Activated CD4-positive, alpha-beta memory T cell treated with anti-CD3 and anti-CD28 coated beads for 36 hours (primary cell): ENCODE results near the gene UCKL1. TPM values are rescaled to one million over a fixed set of nuclear protein-coding genes. Genes with fewer than 3 reads are reported as not detected.

ENCODE experiments used
- CTCF ChIA-PET: fragments of 350-600 bp; sonication (Branson Sonifier 250); formaldehyde crosslinking; loops from one replicate; lab custom pipeline; 2021; ENCODE audit warnings: antibody characterized with exemption, inconsistent platforms; lab: Charles Lee
- POLR2A ChIA-PET: fragments of 350-600 bp; sonication (Branson Sonifier 250); formaldehyde crosslinking; loops from one replicate; lab custom pipeline; 2021; ENCODE audit warnings: antibody characterized with exemption; lab: Charles Lee
- DNase-seq: peaks from one replicate; pipeline ENCODE4 v3.0.0-alpha.2; 2020
- H3K27ac Mint-ChIP-seq: one replicate; pipeline ENCODE4 v1.8.0; 2021; ENCODE audit warnings: mixed read lengths
- H3K27me3 Mint-ChIP-seq: one replicate; pipeline ENCODE4 v1.8.0; 2021; ENCODE audit warnings: mixed read lengths
- H3K36me3 Mint-ChIP-seq: one replicate; pipeline ENCODE4 v1.8.0; 2021; ENCODE audit warnings: mixed read lengths
- H3K4me1 Mint-ChIP-seq: one replicate; pipeline ENCODE4 v1.8.0; 2021; ENCODE audit warnings: low read depth, mixed read lengths
- H3K4me3 Mint-ChIP-seq: one replicate; pipeline ENCODE4 v1.8.0; 2021; ENCODE audit warnings: mild to moderate bottlenecking, mixed read lengths
- H3K9me3 Mint-ChIP-seq: one replicate; pipeline ENCODE4 v1.8.0; 2021; ENCODE audit warnings: mixed read lengths
- intact Hi-C: fragments of 100-400 bp; cut with micrococcal nuclease; formaldehyde crosslinking; loops from one replicate; pipeline ENCODE4 v1.15.1; 2023
- total RNA-seq, 2 experiments: library from RNA; stranded (reverse); gene quantifications; one replicate each; pipeline ENCODE4 v1.2.3, GENCODE V29; 2021

UCKL1 gene
- total RNA-seq, 2 experiments from 2014 or later, result 26.6 to 29.6 TPM

DNA sequence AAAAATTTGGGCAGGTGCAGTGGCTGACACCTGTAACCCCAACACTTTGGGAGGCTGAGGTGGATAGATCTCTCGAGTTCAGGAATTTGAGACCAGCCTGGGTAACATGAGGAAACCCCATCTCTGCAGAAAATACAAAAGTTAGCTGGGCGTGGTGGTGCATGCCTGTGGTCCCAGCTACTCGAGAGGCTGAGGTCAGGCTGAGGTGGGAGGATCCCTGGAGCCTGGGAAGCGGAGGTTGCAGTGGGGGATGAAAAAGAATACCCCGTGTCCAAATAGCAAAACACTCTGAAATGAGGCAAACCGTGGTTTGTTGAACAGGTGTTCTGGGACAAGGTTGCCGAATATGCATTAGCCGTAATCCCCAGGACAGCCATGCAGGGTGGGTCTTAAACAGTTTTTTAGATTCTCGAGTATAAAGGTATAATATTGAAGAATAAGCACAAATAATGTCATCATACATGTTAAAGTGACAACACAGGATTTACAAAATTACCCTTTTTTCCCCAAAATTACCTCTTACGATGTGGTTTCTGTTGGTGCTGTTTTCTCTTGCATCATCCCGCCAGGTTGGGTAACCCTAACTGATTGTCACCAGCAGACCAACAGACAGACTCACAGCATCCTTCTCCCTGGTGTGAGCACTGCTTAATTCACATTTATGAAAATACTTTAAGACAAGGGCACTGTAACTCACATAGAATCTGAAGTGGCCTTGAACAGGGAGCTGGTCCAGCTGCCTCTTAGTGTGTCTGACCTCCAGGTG, 52.2 kb downstream of the UCKL1 start:
- H3K4me1 Mint-ChIP-seq, result peaks cover 48% of the 10 kb centered on the region
- H3K36me3 Mint-ChIP-seq, result peaks cover 7% of the 10 kb centered on the region
- ChIA-PET CTCF (no interaction called here), POLR2A (no interaction called here)
- no peaks in the 10 kb centered on the region for H3K27me3 Mint-ChIP-seq
- H3K9me3 Mint-ChIP-seq, result no peaks in the 10 kb centered on the region
- no peak overlapping the region for H3K4me3 Mint-ChIP-seq
- H3K27ac Mint-ChIP-seq, result no peak overlapping the region
- intact Hi-C loops, result no loop called here
- no peak for DNase-seq

DNA sequence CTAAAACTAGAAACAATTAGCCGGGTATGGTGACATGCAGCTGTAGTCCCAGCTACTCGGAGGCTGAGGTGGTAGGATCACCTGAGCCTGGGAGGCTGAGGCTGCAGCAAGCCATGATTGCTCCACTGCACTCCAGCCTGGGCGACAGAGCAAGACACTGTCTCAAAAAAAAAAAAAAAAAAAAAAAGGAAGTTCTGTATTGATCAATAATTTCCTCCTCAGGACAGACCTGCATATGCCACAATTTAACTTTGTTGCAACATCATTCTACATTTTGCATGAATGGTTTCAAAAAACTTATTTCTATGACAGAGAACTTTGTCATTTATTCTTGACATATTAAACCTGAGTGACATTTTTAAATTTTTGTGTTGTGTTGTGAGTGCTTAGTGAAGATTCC, 55.8 kb downstream of the UCKL1 start:
- POLR2A ChIA-PET, result interaction anchor here (0.6 kb wide), 1 partner anchor 132 kb away, joined by 3 read pairs; no protein-coding TSS in a partner anchor
- H3K27me3 Mint-ChIP-seq, result no peaks in the 10 kb centered on the region
- no peak overlapping the region for H3K4me3 Mint-ChIP-seq
- H3K4me1 Mint-ChIP-seq, result peaks cover 66% of the 10 kb centered on the region
- no peak for DNase-seq
- CTCF ChIA-PET, result no interaction called here
- H3K36me3 Mint-ChIP-seq, result peaks cover 19% of the 10 kb centered on the region
- intact Hi-C loops, result no loop called here
- H3K27ac Mint-ChIP-seq, result no peak overlapping the region
- H3K9me3 Mint-ChIP-seq, result no peaks in the 10 kb centered on the region

DNA sequence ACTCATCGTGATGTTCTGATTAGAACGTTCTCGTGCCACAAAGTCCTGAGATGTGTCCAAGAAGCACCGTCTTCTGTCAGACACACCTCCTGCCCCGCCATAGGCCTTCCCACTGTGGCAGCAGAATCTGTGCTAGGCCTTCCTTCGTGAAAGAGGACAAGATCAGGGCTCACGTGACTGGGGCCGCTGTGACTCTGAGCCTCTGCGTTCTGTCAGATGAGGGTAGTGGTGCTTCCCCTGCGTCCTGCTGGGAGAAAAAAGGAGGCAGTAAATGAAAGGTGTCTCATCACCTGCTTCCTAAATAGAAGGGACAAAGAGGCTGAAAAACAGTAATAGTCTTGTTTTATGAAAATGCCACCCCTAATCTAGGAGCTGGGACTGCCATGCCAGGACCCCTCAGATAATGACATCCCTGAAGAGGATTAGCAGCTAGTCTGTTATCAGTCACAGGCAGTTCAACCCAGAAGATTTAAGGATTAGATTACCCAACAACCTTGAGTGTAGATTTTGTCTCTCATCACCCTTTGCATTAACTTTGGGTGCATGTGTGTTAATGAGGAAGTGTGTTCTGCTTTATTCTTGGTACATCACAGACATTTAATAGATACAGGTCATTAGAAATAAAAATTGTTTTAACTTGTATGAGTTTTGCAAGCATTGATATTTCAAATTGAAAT, 57.2 kb downstream of the UCKL1 start:
- ChIA-PET CTCF (no interaction called here), POLR2A (no interaction called here)
- peak; percentile 31 for DNase-seq
- H3K9me3 Mint-ChIP-seq, result no peaks in the 10 kb centered on the region
- H3K4me3 Mint-ChIP-seq, result no peak overlapping the region
- H3K36me3 Mint-ChIP-seq, result peaks cover 19% of the 10 kb centered on the region
- peak overlapping the region; percentile 54 for H3K27ac Mint-ChIP-seq
- intact Hi-C loops, result loop anchor here (10.0 kb wide), 1 partner anchor 166 kb away; the partner anchor contains the start of gene TCEA2
- peaks cover 64% of the 10 kb centered on the region for H3K4me1 Mint-ChIP-seq
- H3K27me3 Mint-ChIP-seq, result no peaks in the 10 kb centered on the region

GRCh38 chr20:63897978-63898561, 58.1 kb downstream of the UCKL1 start:
- Mint-ChIP-seq H3K9me3 (no peaks in the 10 kb centered on the region), H3K36me3 (peaks cover 19% of the 10 kb centered on the region), H3K4me1 (peaks cover 59% of the 10 kb centered on the region), H3K4me3 (no peak overlapping the region), H3K27me3 (no peaks in the 10 kb centered on the region), H3K27ac (peak overlapping the region; percentile 36)
- ChIA-PET POLR2A (no interaction called here), CTCF (interaction anchor here (1.2 kb wide), 1 partner anchor 76 kb away, joined by 5 read pairs; no protein-coding TSS in a partner anchor)
- no peak for DNase-seq
- intact Hi-C loops, result loop anchor here (2.0 to 10.0 kb wide), 3 partner anchors 25 to 167 kb away; partner anchors contain the start of genes SAMD10 and TCEA2

GRCh38 chr20:63896264-63897105, 59.7 kb downstream of the UCKL1 start:
- Mint-ChIP-seq H3K4me3 (peak overlapping the region; percentile 97), H3K36me3 (peaks cover 20% of the 10 kb centered on the region), H3K27ac (peak overlapping the region; percentile 97), H3K9me3 (no peaks in the 10 kb centered on the region), H3K27me3 (no peaks in the 10 kb centered on the region), H3K4me1 (peaks cover 50% of the 10 kb centered on the region)
- intact Hi-C loops, result loop anchor here (2.0 to 10.0 kb wide), 3 partner anchors 24 to 168 kb away; partner anchors contain the start of genes SAMD10 and TCEA2
- POLR2A ChIA-PET, result interaction anchor here (0.9 to 2.1 kb wide), 5 partner anchors 23 to 83 kb away, joined by 3 to 9 read pairs (median 5); partner anchors contain the start of genes SAMD10, TPD52L2 and UCKL1
- CTCF ChIA-PET, result interaction anchor here (0.9 to 2.4 kb wide), 10 partner anchors 23 to 359 kb away, joined by 3 to 12 read pairs (median 4); partner anchors contain the start of genes ARFRP1, SAMD10, TPD52L2 and ZGPAT
- peak; percentile 57 for DNase-seq

DNA sequence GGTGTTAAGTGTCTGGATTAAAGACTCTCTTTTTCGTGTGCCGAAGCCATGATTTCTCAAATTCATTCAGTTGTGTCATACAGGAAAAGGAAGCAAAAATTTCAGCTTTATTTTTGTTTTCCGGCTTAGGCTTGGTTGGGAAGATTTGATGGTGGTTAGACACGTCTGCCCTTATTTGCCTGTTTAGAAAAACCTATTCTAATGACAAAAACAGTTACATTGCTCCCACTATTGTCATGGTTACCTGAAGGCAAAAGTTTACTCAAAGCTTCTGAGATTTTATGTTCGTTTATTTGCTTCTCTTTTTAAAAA, 60.3 kb downstream of the UCKL1 start:
- Mint-ChIP-seq H3K27ac (peak overlapping the region; percentile 97), H3K9me3 (no peaks in the 10 kb centered on the region), H3K4me1 (peaks cover 44% of the 10 kb centered on the region), H3K27me3 (no peaks in the 10 kb centered on the region), H3K36me3 (peaks cover 17% of the 10 kb centered on the region), H3K4me3 (peak overlapping the region; percentile 97)
- intact Hi-C loops, result loop anchor here (2.0 to 10.0 kb wide), 4 partner anchors 23 to 169 kb away; partner anchors contain the start of genes SAMD10, TCEA2 and TPD52L2
- ChIA-PET CTCF (interaction anchor here (0.9 to 2.4 kb wide), 9 partner anchors 22 to 358 kb away, joined by 3 to 12 read pairs (median 4); partner anchors contain the start of genes ARFRP1, SAMD10, TPD52L2 and ZGPAT), POLR2A (interaction anchor here (0.9 to 2.1 kb wide), 5 partner anchors 23 to 84 kb away, joined by 3 to 9 read pairs (median 5); partner anchors contain the start of genes SAMD10, TPD52L2 and UCKL1)
- no peak for DNase-seq

- H3K4me1 Mint-ChIP-seq, result peaks cover 40% of the 10 kb centered on the region
- DNase-seq, result no peak
- peaks cover 17% of the 10 kb centered on the region for H3K36me3 Mint-ChIP-seq
- H3K27me3 Mint-ChIP-seq, result no peaks in the 10 kb centered on the region
- ChIA-PET POLR2A (interaction anchor here (0.9 to 2.1 kb wide), 5 partner anchors 22 to 84 kb away, joined by 3 to 9 read pairs (median 5); partner anchors contain the start of genes SAMD10, TPD52L2 and UCKL1), CTCF (interaction anchor here (0.6 to 2.4 kb wide), 10 partner anchors 22 to 358 kb away, joined by 3 to 12 read pairs (median 4); partner anchors contain the start of genes ARFRP1, SAMD10, TPD52L2 and ZGPAT)
- no peaks in the 10 kb centered on the region for H3K9me3 Mint-ChIP-seq
- H3K4me3 Mint-ChIP-seq, result peak overlapping the region; percentile 97
- H3K27ac Mint-ChIP-seq, result peak overlapping the region; percentile 97
- intact Hi-C loops, result loop anchor here (2.0 to 10.0 kb wide), 2 partner anchors 31 to 169 kb away; partner anchors contain the start of genes TCEA2 and TPD52L2
Measured at GRCh38 chr20:63895202-63895951, 60.8 kb downstream of the UCKL1 start.

GRCh38 chr20:63894358-63895201, 61.6 kb downstream of the UCKL1 start, which contains the start of gene DNAJC5:
TSS of gene DNAJC5 (plus strand) at chr20:63895126. CDS start at chr20:63928346, 33,220 bp downstream.
- Mint-ChIP-seq H3K36me3 (peaks cover 20% of the 10 kb centered on the region), H3K9me3 (no peaks in the 10 kb centered on the region), H3K4me1 (peaks cover 37% of the 10 kb centered on the region), H3K27me3 (no peaks in the 10 kb centered on the region), H3K27ac (peak within 1 kb of the TSS; percentile 97), H3K4me3 (peak within 1 kb of the TSS; percentile 97)
- peak; percentile 97 for DNase-seq
- CTCF ChIA-PET, result interaction anchor here (1.5 to 2.4 kb wide), 2 partner anchors 29 to 86 kb away, joined by 4 to 12 read pairs; partner anchors contain the start of gene TPD52L2
- POLR2A ChIA-PET, result interaction anchor here (0.7 kb wide), 1 partner anchor 267 kb away, joined by 3 read pairs; no protein-coding TSS in a partner anchor
- intact Hi-C loops, result loop anchor here (2.0 to 10.0 kb wide), 2 partner anchors 30 to 170 kb away; partner anchors contain the start of genes TCEA2 and TPD52L2

GRCh38 chr20:63893999-63894357, 62.2 kb downstream of the UCKL1 start:
- ChIA-PET CTCF (interaction anchor here (1.5 kb wide), 1 partner anchor 87 kb away, joined by 4 read pairs; no protein-coding TSS in a partner anchor), POLR2A (interaction anchor here (0.6 to 0.7 kb wide), 2 partner anchors 27 to 267 kb away, joined by 3 read pairs; no protein-coding TSS in a partner anchor)
- no peak for DNase-seq
- Mint-ChIP-seq H3K4me1 (peaks cover 33% of the 10 kb centered on the region), H3K36me3 (peaks cover 23% of the 10 kb centered on the region), H3K27me3 (no peaks in the 10 kb centered on the region), H3K9me3 (no peaks in the 10 kb centered on the region), H3K27ac (no peak overlapping the region), H3K4me3 (peak overlapping the region; percentile 63)
- intact Hi-C loops, result loop anchor here (2.0 to 10.0 kb wide), 2 partner anchors 29 to 171 kb away; partner anchors contain the start of genes TCEA2 and TPD52L2
